Uterus (tissue), 4 donors: ENCODE results near the gene USP10. TPM values are rescaled to one million over a fixed set of nuclear protein-coding genes. Genes with fewer than 3 reads are reported as not detected.

Experiments used
- DNase-seq, 2 donors: peaks; one replicate each; pipeline ENCODE4 v3.0.0-alpha.2; 2019 to 2020
- H3K27ac ChIP-seq, 2 donors: fragments of 200-600 bp; sonication (generic); 1 replicate in 1 of 2; 2 replicates in 1 of 2; pipeline ENCODE4 v1.5.1; 2016 to 2018
- H3K27me3 ChIP-seq, 2 donors: fragments of 200-600 bp; sonication (generic); one replicate each; pipeline ENCODE4 v1.5.1; 2018 to 2019; ENCODE audit warnings: control low read depth in 1 of 2
- H3K36me3 ChIP-seq, 2 donors: fragments of 200-600 bp; sonication (generic); one replicate each; pipeline ENCODE4 v1.5.1; 2019; ENCODE audit warnings: control low read depth in 1 of 2
- H3K4me1 ChIP-seq, 2 donors: fragments of 200-600 bp; sonication (generic); one replicate each; pipeline ENCODE4 v1.5.1; 2018 to 2019; ENCODE audit warnings: control low read depth in 1 of 2
- H3K4me3 ChIP-seq, 2 donors: fragments of 200-600 bp; sonication (generic); 1 replicate in 1 of 2; 2 replicates in 1 of 2; pipeline ENCODE4 v1.5.1; 2018 to 2019; ENCODE audit warnings: mild to moderate bottlenecking in 1 of 2
- H3K9me3 ChIP-seq, 2 donors: fragments of 200-600 bp; sonication (generic); one replicate each; pipeline ENCODE4 v1.5.1; 2019; ENCODE audit warnings: control low read depth in 1 of 2
- CTCF ChIP-seq, 4 experiments: fragments of 200-600 bp in 2 of 4; fragments of 450-650 bp in 2 of 4; sonication (generic) in 2 of 4; IDR thresholded peaks; one replicate each; pipeline ENCODE4 v1.5.1; 2016 to 2019; ENCODE audit warnings: antibody characterized with exemption in 4 of 4, mild to moderate bottlenecking in 2 of 4, moderate library complexity in 1 of 4
- POLR2A ChIP-seq, 2 donors: fragments of 450-650 bp; IDR thresholded peaks; one replicate each; pipeline ENCODE4 v1.6.1; 2016; ENCODE audit warnings: antibody characterized with exemption in 2 of 2, mild to moderate bottlenecking in 1 of 2, moderate library complexity in 1 of 2
- intact Hi-C: fragments of 100-400 bp; cut with DNase I; formaldehyde crosslinking; loops from one replicate; pipeline ENCODE4 v1.15.1; 2023; ENCODE audit warnings: low total_unique reads
- total RNA-seq, 4 donors: library from RNA; depleted of rRNA in 3 of 4; stranded (reverse); fragments of >200 nt in 3 of 4; gene quantifications; one replicate each; pipeline versions ENCODE4 v1.1.0 to v1.2.4, GENCODE V29; 2014 to 2023
- donor health status: DM: yes; HTN: yes; CAD: no.

USP10 gene
- total RNA-seq, 4 donors from 2014 or later: 12.6 to 83.3 (median 44.2) TPM

- H3K4me1 ChIP-seq: no peaks in the 10 kb centered on the region
- no peak for DNase-seq
- TF ChIP-seq POLR2A (IDR thresholded peaks at IDR 0.05) (no peak), CTCF (IDR thresholded peaks at IDR 0.05) (no peak)
- H3K27me3 ChIP-seq: no peaks in the 10 kb centered on the region
- no peak overlapping the region for H3K4me3 ChIP-seq
- no peaks in the 10 kb centered on the region for H3K9me3 ChIP-seq
- H3K27ac ChIP-seq: no peak overlapping the region
- no peaks in the 10 kb centered on the region for H3K36me3 ChIP-seq
- intact Hi-C loops: no loop called here
Measured at GRCh38 chr16:84710686-84711085, 10.9 kb downstream of the USP10 start.

DNA sequence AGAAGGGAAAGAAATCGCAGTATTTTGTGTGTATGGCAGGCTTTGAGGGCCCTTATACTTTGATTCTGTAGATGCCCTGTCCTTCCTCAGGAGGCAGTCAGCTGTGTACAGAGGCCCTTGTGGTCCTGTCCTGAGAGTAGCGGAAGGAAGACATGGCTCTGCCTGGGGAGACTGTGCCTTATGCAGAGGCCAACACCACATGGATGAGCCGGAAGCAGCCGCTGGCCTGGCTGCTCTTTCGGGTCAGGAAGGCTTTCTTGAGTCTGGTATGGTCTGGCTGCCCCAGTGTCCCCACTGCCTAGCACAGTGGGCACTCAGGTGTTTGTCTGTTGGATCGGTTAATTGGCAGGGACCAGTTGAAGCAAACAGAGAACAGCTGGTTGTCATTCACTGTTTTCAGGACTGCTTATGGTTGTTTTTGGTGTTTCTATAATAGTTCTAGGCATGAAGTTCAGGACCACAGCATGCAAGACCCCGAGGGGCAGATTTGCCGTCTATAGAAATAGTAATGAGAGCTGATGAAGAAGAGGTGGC is 12.4 kb downstream of the USP10 start:
- no peak overlapping the region for H3K27ac ChIP-seq
- no peak for DNase-seq
- no peaks in the 10 kb centered on the region for H3K27me3 ChIP-seq
- intact Hi-C loops: no loop called here
- H3K36me3 ChIP-seq: no peaks in the 10 kb centered on the region
- H3K4me1 ChIP-seq: no peaks in the 10 kb centered on the region
- TF ChIP-seq CTCF (IDR thresholded peaks at IDR 0.05) (no peak), POLR2A (IDR thresholded peaks at IDR 0.05) (no peak)
- H3K9me3 ChIP-seq: no peaks in the 10 kb centered on the region
- H3K4me3 ChIP-seq: no peak overlapping the region

DNA sequence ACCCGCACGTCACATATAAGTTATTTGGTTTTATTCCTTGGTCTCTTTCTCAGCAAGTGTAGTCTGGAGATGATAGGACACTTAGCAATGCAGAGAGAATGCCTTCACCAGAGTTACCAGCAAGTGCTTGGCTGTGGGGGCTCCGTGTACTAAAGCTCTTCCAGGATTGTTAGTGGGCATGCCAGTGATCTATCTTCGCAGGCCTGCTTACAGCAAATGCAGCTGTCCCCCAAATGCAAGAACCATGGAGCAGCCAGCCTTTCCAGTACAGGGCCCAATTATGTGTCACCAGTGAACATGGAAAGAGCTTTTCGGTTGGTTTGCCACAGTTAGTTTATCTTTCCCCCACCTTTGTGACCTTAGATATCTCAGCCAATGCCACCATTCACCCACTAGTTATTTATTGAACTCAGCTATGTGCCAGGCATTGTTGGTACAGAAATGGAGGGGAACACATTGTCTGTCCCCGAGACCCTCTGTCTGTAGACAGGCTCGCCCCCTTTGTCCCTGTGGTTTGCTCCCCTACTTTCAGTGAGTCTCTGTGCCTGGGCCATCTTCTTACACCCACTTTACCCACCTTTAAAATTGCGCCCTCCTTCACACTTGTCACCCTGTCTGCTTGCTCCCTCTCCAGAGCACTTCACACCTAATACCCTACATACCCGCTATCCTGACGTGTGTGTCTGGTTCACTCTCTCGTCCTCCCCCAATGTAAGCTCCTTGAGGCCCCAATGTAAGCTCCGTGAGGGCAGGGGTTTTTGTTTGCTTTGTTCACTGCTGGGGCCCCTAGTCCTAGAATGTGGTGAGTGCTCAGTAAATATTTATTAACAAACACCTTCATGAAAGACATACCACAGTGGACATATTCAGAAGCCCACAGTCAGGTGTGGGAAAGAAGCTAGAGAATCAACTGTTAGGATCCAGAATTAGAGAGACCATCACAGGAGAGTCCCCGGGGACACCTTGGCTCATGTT is 13.3 kb downstream of the USP10 start:
- no peaks in the 10 kb centered on the region for H3K27me3 ChIP-seq
- no peaks in the 10 kb centered on the region for H3K36me3 ChIP-seq
- no peaks in the 10 kb centered on the region for H3K4me1 ChIP-seq
- no peak overlapping the region for H3K27ac ChIP-seq
- TF ChIP-seq CTCF (IDR thresholded peaks at IDR 0.05) (no peak), POLR2A (IDR thresholded peaks at IDR 0.05) (no peak)
- H3K9me3 ChIP-seq: no peaks in the 10 kb centered on the region
- no peak for DNase-seq
- intact Hi-C loops: no loop called here
- H3K4me3 ChIP-seq: no peak overlapping the region

- Histone ChIP-seq H3K4me1 (no peaks in the 10 kb centered on the region), H3K27me3 (no peaks in the 10 kb centered on the region), H3K27ac (no peak overlapping the region), H3K4me3 (no peak overlapping the region), H3K9me3 (no peaks in the 10 kb centered on the region), H3K36me3 (no peaks in the 10 kb centered on the region)
- intact Hi-C loops: no loop called here
- DNase-seq: no peak
- TF ChIP-seq POLR2A (IDR thresholded peaks at IDR 0.05) (no peak), CTCF (IDR thresholded peaks at IDR 0.05) (no peak)
Measured at GRCh38 chr16:84714028-84714427, 14.2 kb downstream of the USP10 start.

- no peak overlapping the region for H3K27ac ChIP-seq
- no peak overlapping the region for H3K4me3 ChIP-seq
- no peaks in the 10 kb centered on the region for H3K9me3 ChIP-seq
- DNase-seq: no peak
- intact Hi-C loops: no loop called here
- no peaks in the 10 kb centered on the region for H3K36me3 ChIP-seq
- H3K27me3 ChIP-seq: no peaks in the 10 kb centered on the region
- TF ChIP-seq CTCF (IDR thresholded peaks at IDR 0.05) (no peak), POLR2A (IDR thresholded peaks at IDR 0.05) (no peak)
- H3K4me1 ChIP-seq: no peaks in the 10 kb centered on the region
Measured at GRCh38 chr16:84715424-84715823, 15.6 kb downstream of the USP10 start.
